ENCODE data around the gene APBA3. TPM values are rescaled to one million over a fixed set of nuclear protein-coding genes. Genes with fewer than 3 reads are reported as not detected.

APBA3 gene, protein sequence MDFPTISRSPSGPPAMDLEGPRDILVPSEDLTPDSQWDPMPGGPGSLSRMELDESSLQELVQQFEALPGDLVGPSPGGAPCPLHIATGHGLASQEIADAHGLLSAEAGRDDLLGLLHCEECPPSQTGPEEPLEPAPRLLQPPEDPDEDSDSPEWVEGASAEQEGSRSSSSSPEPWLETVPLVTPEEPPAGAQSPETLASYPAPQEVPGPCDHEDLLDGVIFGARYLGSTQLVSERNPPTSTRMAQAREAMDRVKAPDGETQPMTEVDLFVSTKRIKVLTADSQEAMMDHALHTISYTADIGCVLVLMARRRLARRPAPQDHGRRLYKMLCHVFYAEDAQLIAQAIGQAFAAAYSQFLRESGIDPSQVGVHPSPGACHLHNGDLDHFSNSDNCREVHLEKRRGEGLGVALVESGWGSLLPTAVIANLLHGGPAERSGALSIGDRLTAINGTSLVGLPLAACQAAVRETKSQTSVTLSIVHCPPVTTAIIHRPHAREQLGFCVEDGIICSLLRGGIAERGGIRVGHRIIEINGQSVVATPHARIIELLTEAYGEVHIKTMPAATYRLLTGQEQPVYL
- polyA plus RNA-seq (2013, experiment 1 of 4), result 26.2 TPM
- polyA plus RNA-seq (2013, experiment 2 of 4), result 20.2 TPM
- polyA plus RNA-seq (2013, experiment 3 of 4), result 21.4 TPM
- 25.4 TPM for polyA plus RNA-seq (2013, experiment 4 of 4)

DNA sequence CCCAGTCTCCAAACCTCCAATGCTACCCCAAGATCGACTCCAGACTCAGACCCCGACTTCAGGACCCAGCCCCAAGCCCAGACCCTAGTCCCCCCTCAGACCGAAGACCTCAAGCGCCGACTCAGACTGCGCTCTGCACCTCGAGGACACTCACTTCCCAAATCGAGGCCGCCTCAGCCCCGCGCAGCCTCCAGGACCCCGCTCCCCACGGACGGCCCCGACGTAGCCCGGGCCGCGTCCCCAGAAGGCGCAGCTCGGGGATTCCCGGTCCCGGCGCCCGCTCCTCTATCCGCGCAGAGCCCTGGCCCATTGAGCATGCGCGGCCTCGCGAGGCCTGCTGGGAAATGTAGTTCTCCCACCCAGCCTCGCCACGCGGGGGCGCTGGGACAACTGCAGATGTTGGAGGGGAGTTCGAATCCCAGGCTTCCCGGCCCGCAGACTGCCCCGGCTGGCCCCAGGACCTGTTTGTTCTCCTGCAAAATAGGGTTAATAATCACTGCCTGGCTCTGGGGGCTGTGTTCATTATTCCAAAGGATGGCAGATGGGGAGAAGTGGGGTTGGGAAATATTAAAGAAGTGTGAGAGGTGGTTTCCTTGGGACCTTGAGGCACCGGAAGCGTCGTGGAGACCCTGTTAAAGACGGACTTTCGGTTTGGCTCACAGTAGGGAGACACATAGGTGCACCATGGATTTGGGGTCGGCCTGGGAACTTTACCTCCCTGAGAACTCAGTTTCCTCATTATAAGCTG, at the start of gene APBA3:
TSS of gene APBA3 (minus strand) at position 311 of the 748 bp plus-strand sequence. CDS start 1,428 bp downstream, outside the sequence.
- 8 to 9% methylated on average over 45 of the region's 45 CpGs for WGBS, 2 experiments
- Histone ChIP-seq H3K27ac (ENCODE audit: insufficient read depth, low read depth, low read length, poor library complexity, severe bottlenecking) (peak within 1 kb of the TSS; percentile 92), H3K27me3 (ENCODE audit: control insufficient read depth, insufficient read depth, low read length, poor library complexity, severe bottlenecking) (no peaks in the 10 kb centered on the region), H3K4me1 (ENCODE audit: control insufficient read depth, insufficient read depth, low read length) (no peaks in the 10 kb centered on the region), H3K36me3 (ENCODE audit: control insufficient read depth, insufficient read depth, low read length) (peaks cover 5% of the 10 kb centered on the region), H3K9me3 (ENCODE audit: control insufficient read depth, low read length) (no peaks in the 10 kb centered on the region), H3K4me3 (ENCODE audit: insufficient read depth, low read depth, low read length) (peak within 1 kb of the TSS; percentile 97)

GRCh38 chr19:3810708-3811355, 49.3 kb upstream of the APBA3 start:
- H3K4me1 ChIP-seq (ENCODE audit: control insufficient read depth, insufficient read depth, low read length), result no peaks in the 10 kb centered on the region
- H3K36me3 ChIP-seq (ENCODE audit: control insufficient read depth, insufficient read depth, low read length), result no peaks in the 10 kb centered on the region
- no peaks in the 10 kb centered on the region for H3K27me3 ChIP-seq (ENCODE audit: control insufficient read depth, insufficient read depth, low read length, poor library complexity, severe bottlenecking)
- H3K9me3 ChIP-seq (ENCODE audit: control insufficient read depth, low read length), result no peaks in the 10 kb centered on the region
- 92% methylated on average over 38 of the region's 38 CpGs for WGBS, 2 experiments
- H3K27ac ChIP-seq (ENCODE audit: insufficient read depth, low read depth, low read length, poor library complexity, severe bottlenecking), result no peak overlapping the region
- H3K4me3 ChIP-seq (ENCODE audit: insufficient read depth, low read depth, low read length), result no peak overlapping the region

- H3K27ac ChIP-seq (ENCODE audit: insufficient read depth, low read depth, low read length, poor library complexity, severe bottlenecking), result no peak overlapping the region
- H3K4me3 ChIP-seq (ENCODE audit: insufficient read depth, low read depth, low read length), result no peak overlapping the region
- H3K9me3 ChIP-seq (ENCODE audit: control insufficient read depth, low read length), result no peaks in the 10 kb centered on the region
- H3K27me3 ChIP-seq (ENCODE audit: control insufficient read depth, insufficient read depth, low read length, poor library complexity, severe bottlenecking), result no peaks in the 10 kb centered on the region
- no peaks in the 10 kb centered on the region for H3K4me1 ChIP-seq (ENCODE audit: control insufficient read depth, insufficient read depth, low read length)
- H3K36me3 ChIP-seq (ENCODE audit: control insufficient read depth, insufficient read depth, low read length), result no peaks in the 10 kb centered on the region
- WGBS, 2 experiments, result 93 to 94% methylated on average over 22 to 26 of the region's 26 CpGs
These were observed 48.6 kb upstream of the APBA3 start for GRCh38 chr19:3809881-3810707.

DNA sequence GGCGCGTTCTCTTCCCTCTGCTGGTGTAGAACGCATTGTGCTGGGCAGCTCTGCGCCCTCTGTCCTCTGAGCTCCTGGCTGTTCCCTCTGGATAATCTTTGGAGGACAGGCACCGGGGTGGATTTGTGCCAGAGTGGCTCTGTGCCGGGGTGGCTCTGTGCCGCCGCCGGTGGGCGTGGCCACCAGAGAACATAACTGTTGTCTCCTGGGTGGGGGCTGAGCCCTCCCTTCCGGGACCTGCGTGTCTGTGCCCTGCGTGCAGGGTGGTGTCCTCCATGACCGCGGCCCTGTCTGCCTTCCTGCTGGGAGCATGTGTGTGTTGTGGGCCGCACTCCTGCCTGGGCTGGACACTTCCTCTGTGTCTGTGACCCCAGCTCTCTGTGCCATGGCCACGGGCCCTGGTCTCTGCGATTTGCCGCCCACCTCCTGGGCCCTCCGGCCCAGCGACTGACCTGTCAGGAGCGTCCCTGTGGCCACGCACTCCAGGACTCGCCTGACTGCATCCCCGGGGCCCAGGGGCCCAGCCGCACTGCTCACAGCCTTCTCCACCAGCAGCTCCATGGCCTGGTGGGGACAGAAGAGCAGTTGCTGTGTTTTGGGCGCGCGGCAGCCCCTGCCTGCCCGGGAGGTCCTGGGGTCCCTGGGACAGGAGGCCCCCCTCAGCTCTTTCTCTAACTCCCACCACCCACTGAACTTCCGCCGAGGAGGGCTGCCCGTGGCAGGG, 47.1 kb upstream of the APBA3 start:
- Histone ChIP-seq H3K27ac (ENCODE audit: insufficient read depth, low read depth, low read length, poor library complexity, severe bottlenecking) (no peak overlapping the region), H3K9me3 (ENCODE audit: control insufficient read depth, low read length) (no peaks in the 10 kb centered on the region), H3K4me1 (ENCODE audit: control insufficient read depth, insufficient read depth, low read length) (no peaks in the 10 kb centered on the region), H3K27me3 (ENCODE audit: control insufficient read depth, insufficient read depth, low read length, poor library complexity, severe bottlenecking) (no peaks in the 10 kb centered on the region), H3K4me3 (ENCODE audit: insufficient read depth, low read depth, low read length) (no peak overlapping the region), H3K36me3 (ENCODE audit: control insufficient read depth, insufficient read depth, low read length) (no peaks in the 10 kb centered on the region)
- 93% methylated on average over 33 of the region's 33 CpGs for WGBS, 2 experiments

GRCh38 chr19:3807574-3808354, 46.3 kb upstream of the APBA3 start:
- H3K9me3 ChIP-seq (ENCODE audit: control insufficient read depth, low read length), result no peaks in the 10 kb centered on the region
- peaks cover 4% of the 10 kb centered on the region for H3K27me3 ChIP-seq (ENCODE audit: control insufficient read depth, insufficient read depth, low read length, poor library complexity, severe bottlenecking)
- no peak overlapping the region for H3K27ac ChIP-seq (ENCODE audit: insufficient read depth, low read depth, low read length, poor library complexity, severe bottlenecking)
- no peak overlapping the region for H3K4me3 ChIP-seq (ENCODE audit: insufficient read depth, low read depth, low read length)
- no peaks in the 10 kb centered on the region for H3K4me1 ChIP-seq (ENCODE audit: control insufficient read depth, insufficient read depth, low read length)
- WGBS, 2 experiments, result 95 to 96% methylated on average over 35 of the region's 35 CpGs
- no peaks in the 10 kb centered on the region for H3K36me3 ChIP-seq (ENCODE audit: control insufficient read depth, insufficient read depth, low read length)

DNA sequence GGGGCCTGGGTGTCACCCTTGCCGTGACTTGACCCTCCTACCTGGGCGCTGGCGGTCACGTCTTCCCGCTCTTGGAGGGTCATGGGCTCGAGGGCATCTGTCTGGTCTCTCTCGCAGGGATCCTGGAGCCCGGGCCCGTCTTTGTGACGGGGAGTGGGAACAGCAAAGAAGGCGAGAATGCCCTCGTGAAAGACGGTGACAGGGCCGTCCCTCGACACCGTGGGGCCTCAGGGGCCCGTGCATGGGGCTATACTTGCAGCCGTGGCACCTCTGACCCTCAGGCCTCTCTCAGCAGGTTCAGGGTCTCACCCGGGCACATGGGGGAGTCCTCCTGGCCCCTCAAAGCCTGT, 45.6 kb upstream of the APBA3 start:
- Histone ChIP-seq H3K27me3 (ENCODE audit: control insufficient read depth, insufficient read depth, low read length, poor library complexity, severe bottlenecking) (peaks cover 10% of the 10 kb centered on the region), H3K4me1 (ENCODE audit: control insufficient read depth, insufficient read depth, low read length) (no peaks in the 10 kb centered on the region), H3K27ac (ENCODE audit: insufficient read depth, low read depth, low read length, poor library complexity, severe bottlenecking) (no peak overlapping the region), H3K9me3 (ENCODE audit: control insufficient read depth, low read length) (no peaks in the 10 kb centered on the region), H3K4me3 (ENCODE audit: insufficient read depth, low read depth, low read length) (no peak overlapping the region), H3K36me3 (ENCODE audit: control insufficient read depth, insufficient read depth, low read length) (no peaks in the 10 kb centered on the region)
- 92 to 94% methylated on average over 19 of the region's 19 CpGs for WGBS, 2 experiments

- WGBS, 2 experiments, result 93% methylated on average over 29 of the region's 29 CpGs
- H3K9me3 ChIP-seq (ENCODE audit: control insufficient read depth, low read length), result no peaks in the 10 kb centered on the region
- H3K27ac ChIP-seq (ENCODE audit: insufficient read depth, low read depth, low read length, poor library complexity, severe bottlenecking), result no peak overlapping the region
- H3K4me3 ChIP-seq (ENCODE audit: insufficient read depth, low read depth, low read length), result no peak overlapping the region
- H3K36me3 ChIP-seq (ENCODE audit: control insufficient read depth, insufficient read depth, low read length), result no peaks in the 10 kb centered on the region
- peaks cover 4% of the 10 kb centered on the region for H3K4me1 ChIP-seq (ENCODE audit: control insufficient read depth, insufficient read depth, low read length)
- peaks cover 23% of the 10 kb centered on the region for H3K27me3 ChIP-seq (ENCODE audit: control insufficient read depth, insufficient read depth, low read length, poor library complexity, severe bottlenecking)
These were observed 44.4 kb upstream of the APBA3 start for GRCh38 chr19:3805859-3806258.

- Histone ChIP-seq H3K27ac (ENCODE audit: insufficient read depth, low read depth, low read length, poor library complexity, severe bottlenecking) (no peak overlapping the region), H3K4me3 (ENCODE audit: insufficient read depth, low read depth, low read length) (no peak overlapping the region), H3K9me3 (ENCODE audit: control insufficient read depth, low read length) (no peaks in the 10 kb centered on the region), H3K36me3 (ENCODE audit: control insufficient read depth, insufficient read depth, low read length) (no peaks in the 10 kb centered on the region), H3K27me3 (ENCODE audit: control insufficient read depth, insufficient read depth, low read length, poor library complexity, severe bottlenecking) (peaks cover 37% of the 10 kb centered on the region), H3K4me1 (ENCODE audit: control insufficient read depth, insufficient read depth, low read length) (peaks cover 4% of the 10 kb centered on the region)
- 90% methylated on average over 13 of the region's 13 CpGs for WGBS, 2 experiments
These were observed 42.9 kb upstream of the APBA3 start for GRCh38 chr19:3804429-3804828.

Data from ectodermal cell (in vitro differentiated cells).